GM19467 (cell line): ENCODE results near the gene PIP5K1B.
"Not testable (repeated sequence)": the region's sequence is repeated elsewhere in the genome, so short reads cannot be mapped to it uniquely, and the experiment has no call there.

Experiments
- ATAC-seq: cut with Tn5 transposase; IDR thresholded peaks from one replicate; pipeline ENCODE4 v1.9.1; 2021; ENCODE audit warnings: mild to moderate bottlenecking, moderate library complexity; ENCODE audit not compliant: unreplicated experiment

Gene PIP5K1B

GRCh38 chr9:69049094-69049493 lies 344.1 kb downstream of the PIP5K1B start:
- no peak for ATAC-seq

- not testable (repeated sequence) for ATAC-seq
Observed at GRCh38 chr9:69050936-69051335, 345.9 kb downstream of the PIP5K1B start.

- no peak for ATAC-seq
Observed at GRCh38 chr9:69054989-69055388, 349.9 kb downstream of the PIP5K1B start.

GRCh38 chr9:69056191-69056815 lies 351.3 kb downstream of the PIP5K1B start:
- ATAC-seq = no peak

GRCh38 chr9:69058101-69058500 lies 353.1 kb downstream of the PIP5K1B start:
- no peak for ATAC-seq
